Vagina (tissue), 2 donors: Measurements from ENCODE around the gene AXL.

ENCODE experiments used
- CTCF ChIP-seq, 3 experiments: fragments of 450-650 bp in 2 of 3; fragments of 200-600 bp in 1 of 3; sonication (generic) in 1 of 3; IDR thresholded peaks; one replicate each; pipeline ENCODE4 v1.5.1; 2017 to 2019; ENCODE audit warnings: antibody characterized with exemption in 3 of 3, mild to moderate bottlenecking in 2 of 3, moderate library complexity in 2 of 3
- POLR2A ChIP-seq, 2 donors: fragments of 450-650 bp; IDR thresholded peaks; one replicate each; pipeline ENCODE4 v1.6.1; 2017; ENCODE audit warnings: antibody characterized with exemption in 2 of 2, mild to moderate bottlenecking in 2 of 2, moderate library complexity in 2 of 2
- POLR2AphosphoS5 ChIP-seq, 2 donors: sonication (generic); formaldehyde crosslinking; IDR thresholded peaks; one replicate each; pipeline ENCODE4 v1.9.0; 2017; ENCODE audit warnings: antibody characterized with exemption in 2 of 2, mild to moderate bottlenecking in 2 of 2, low read depth in 1 of 2; ENCODE audit not compliant: insufficient read depth in 1 of 2

GRCh38 chr19:41195675-41196497 is 23.1 kb upstream of the AXL start:
- TF ChIP-seq CTCF (IDR thresholded peaks at IDR 0.05) (no peak), POLR2A (IDR thresholded peaks at IDR 0.05) (no peak), POLR2AphosphoS5 (IDR thresholded peaks at IDR 0.05; ENCODE audit: insufficient read depth in 1 of 2, low read depth in 1 of 2) (no peak)
